RPMI7951 (cell line): ENCODE results near the gene KRT84. TPM values are rescaled to one million over a fixed set of nuclear protein-coding genes. Genes with fewer than 3 reads are reported as not detected.
A peak's percentile ranks its signal among the peaks of the same experiment; 100 is the strongest.
"Not testable (repeated sequence)": the region's sequence is repeated elsewhere in the genome, so short reads cannot be mapped to it uniquely, and the experiment has no call there.

Experiments
- DNase-seq: peaks from one replicate; pipeline ENCODE4 v3.0.0-alpha.2; 2012; ENCODE audit warnings: low read depth
- total RNA-seq: library from RNA; depleted of rRNA; stranded (reverse); fragments of >200 nt; shearing (Covaris generic); gene quantifications from 2 replicates; pipeline ENCODE4 v1.2.3, GENCODE V29; 2014; rRNA removed

KRT84 gene
- total RNA-seq, 1 experiment from 2014 or later: not detected

- DNase-seq: no peak
Measured at GRCh38 chr12:52346593-52346992, 38.9 kb downstream of the KRT84 start.

- not testable (repeated sequence) for DNase-seq
Measured at GRCh38 chr12:52345041-52345440, 40.4 kb downstream of the KRT84 start.

GRCh38 chr12:52344111-52344510 lies 41.3 kb downstream of the KRT84 start:
- no peak for DNase-seq

GRCh38 chr12:52343550-52343949 lies 41.9 kb downstream of the KRT84 start:
- DNase-seq: no peak

DNA sequence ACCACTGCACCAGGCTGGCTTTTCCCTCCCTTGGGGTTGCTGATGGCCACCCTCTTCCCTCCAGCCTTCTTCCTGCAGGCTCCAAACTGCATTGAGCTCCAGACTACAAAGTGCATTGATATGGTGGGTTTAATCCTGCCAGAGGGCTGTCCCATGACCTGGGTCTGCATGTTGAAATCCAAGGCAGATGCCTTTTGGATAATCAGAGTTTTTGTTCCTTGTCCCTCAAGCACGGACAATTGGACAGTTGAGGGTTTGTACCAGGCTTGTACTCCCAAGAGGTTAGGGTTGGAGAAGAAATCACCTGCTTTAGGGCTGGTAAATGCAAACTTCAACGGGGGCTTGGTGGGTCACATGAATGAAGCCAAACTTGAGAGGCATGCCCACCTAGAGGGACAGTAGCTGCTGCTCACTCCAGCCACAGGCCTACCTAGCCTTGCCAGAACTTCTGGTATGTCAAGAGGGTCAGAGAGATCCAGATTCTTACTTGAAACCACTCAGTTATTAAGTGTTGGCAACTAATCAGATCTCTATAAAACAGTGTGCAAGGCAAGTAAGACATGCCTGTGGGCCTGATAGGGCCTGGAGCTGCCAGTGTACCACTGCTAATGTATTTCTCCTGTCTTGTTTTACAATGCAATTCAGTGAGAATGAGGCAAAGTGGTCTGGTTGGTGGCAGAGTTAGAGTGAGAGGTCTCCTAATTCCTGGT lies 42.5 kb downstream of the KRT84 start:
- no peak for DNase-seq

GRCh38 chr12:52341066-52341580 lies 44.3 kb downstream of the KRT84 start:
- DNase-seq: no peak

GRCh38 chr12:52338241-52338960 lies 47.1 kb downstream of the KRT84 start:
- DNase-seq: no peak

- peak; percentile 18 for DNase-seq
Measured at GRCh38 chr12:52337054-52337453, 48.4 kb downstream of the KRT84 start.

DNA sequence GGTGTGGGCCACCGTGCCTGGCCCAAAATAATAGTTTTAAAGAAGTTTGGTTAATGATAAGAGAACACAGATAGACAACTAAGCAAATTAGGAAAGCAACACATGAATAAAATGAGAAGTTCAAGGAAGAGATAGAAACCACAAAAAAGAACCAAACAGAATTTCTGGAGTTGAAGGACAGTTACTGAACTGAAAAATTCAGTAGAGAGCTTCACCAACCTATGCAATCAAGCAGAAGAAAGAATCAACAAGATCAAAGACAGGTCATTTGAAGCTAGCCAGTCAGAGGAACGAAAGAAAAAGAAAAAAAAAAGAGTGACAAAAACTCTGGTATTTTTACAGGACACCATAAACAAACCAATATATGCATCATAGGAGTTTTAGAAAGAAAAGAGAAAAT lies 48.8 kb downstream of the KRT84 start:
- no peak for DNase-seq

- peak; percentile 41 for DNase-seq
Measured at GRCh38 chr12:52335598-52336262, 49.7 kb downstream of the KRT84 start.

GRCh38 chr12:52334185-52334584 lies 51.3 kb downstream of the KRT84 start:
- no peak for DNase-seq

- DNase-seq: no peak
Measured at GRCh38 chr12:52333321-52333720, 52.1 kb downstream of the KRT84 start.

- DNase-seq: no peak
Measured at GRCh38 chr12:52332381-52332780, 53.1 kb downstream of the KRT84 start.

- no peak for DNase-seq
Measured at GRCh38 chr12:52331833-52332232, 53.6 kb downstream of the KRT84 start.

DNA sequence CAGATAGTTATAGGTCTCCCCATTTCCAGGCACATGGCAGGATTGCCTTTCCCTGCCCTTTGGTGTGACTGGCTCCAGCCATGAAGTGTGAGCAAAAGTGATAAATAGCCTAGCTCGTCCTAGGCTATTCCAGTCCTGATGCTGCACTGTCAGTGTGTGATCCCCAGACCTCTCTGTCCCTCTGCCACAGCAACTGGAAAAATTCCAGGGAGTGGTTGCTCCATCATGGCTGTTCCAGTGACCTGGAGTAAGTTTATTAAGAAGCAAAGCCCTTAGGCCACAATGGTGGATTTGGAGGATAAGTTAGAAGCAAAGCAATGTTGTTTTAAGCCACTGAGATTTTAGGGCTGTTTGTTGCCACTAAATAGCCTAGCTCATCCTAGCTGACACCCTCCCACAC lies 54.4 kb downstream of the KRT84 start:
- no peak for DNase-seq

DNA sequence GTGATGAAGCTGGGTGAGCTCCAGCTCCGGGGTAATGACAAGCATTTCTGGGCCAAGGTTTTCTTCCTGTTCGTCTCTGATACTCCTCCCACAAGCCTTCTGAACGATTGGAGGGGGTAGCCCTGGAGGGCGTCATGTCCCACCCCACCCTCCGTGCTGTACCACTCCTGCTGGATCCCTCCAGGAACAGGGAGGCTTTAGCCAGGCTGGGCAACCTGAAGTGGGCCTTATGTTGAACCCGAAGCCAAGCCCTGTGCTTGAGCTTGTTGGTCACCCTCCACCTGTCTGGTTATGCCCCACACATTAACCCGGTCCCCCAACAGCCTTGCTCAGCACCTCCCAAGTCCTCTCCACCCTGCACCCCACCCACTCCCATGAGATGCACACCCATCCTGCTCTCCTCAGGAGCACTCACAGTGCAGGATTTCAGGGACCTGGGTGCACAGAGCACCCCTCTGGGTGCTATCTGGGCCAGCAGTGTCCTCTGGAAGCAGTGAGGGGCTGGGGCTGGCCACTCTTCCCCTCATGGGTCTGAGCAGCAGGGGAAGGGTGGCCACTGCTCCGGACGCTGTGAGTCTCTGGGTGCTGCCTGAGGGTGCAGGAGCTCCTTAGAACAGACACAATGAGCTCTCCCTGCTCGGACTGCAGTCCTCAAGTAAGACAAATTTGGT lies 57.5 kb downstream of the KRT84 start:
- DNase-seq: no peak

Other genes starting within 250 kb of the KRT84 start
- gene KRT80, start 193.6 kb downstream of the KRT84 start, total RNA-seq: 1.3 and 2.1 TPM in 2 replicates
- 0.68 and 2.3 TPM in 2 replicates for gene KRT7, start 152.4 kb downstream of the KRT84 start, total RNA-seq
- 0.10 and 0.48 TPM in 2 replicates for gene KRT86, start 111.0 kb downstream of the KRT84 start, total RNA-seq
- gene KRT81, start 94.1 kb downstream of the KRT84 start, total RNA-seq: 0.72 and 0.88 TPM in 2 replicates
- gene KRT83, start 64.3 kb downstream of the KRT84 start, total RNA-seq: not detected in 2 replicates
- not detected in 2 replicates for gene KRT85, start 18.2 kb downstream of the KRT84 start, total RNA-seq
- gene KRT82, start 20.7 kb upstream of the KRT84 start, total RNA-seq: not detected in 2 replicates
- not detected in 2 replicates for gene KRT75, start 48.7 kb upstream of the KRT84 start, total RNA-seq
- gene KRT6B, start 66.5 kb upstream of the KRT84 start, total RNA-seq: not detected in 2 replicates
- gene KRT6C, start 88.2 kb upstream of the KRT84 start, total RNA-seq: not detected in 2 replicates
- gene KRT6A, start 107.6 kb upstream of the KRT84 start, total RNA-seq: not detected in 2 replicates
- gene KRT5, start 134.7 kb upstream of the KRT84 start, total RNA-seq: not detected in 2 replicates
- gene KRT71, start 167.5 kb upstream of the KRT84 start, total RNA-seq: not detected in 2 replicates
- gene KRT74, start 188.2 kb upstream of the KRT84 start, total RNA-seq: not detected in 2 replicates
- not detected in 2 replicates for gene KRT72, start 215.8 kb upstream of the KRT84 start, total RNA-seq
- gene KRT73, start 232.9 kb upstream of the KRT84 start, total RNA-seq: not detected in 2 replicates